ENCODE results near the gene PDXP. TPM values are rescaled to one million over a fixed set of nuclear protein-coding genes. Genes with fewer than 3 reads are reported as not detected.
A peak's percentile ranks its signal among the peaks of the same experiment; 100 is the strongest.

The PDXP gene
- total and polyA plus RNA-seq, 9 of the 15 experiments (the other 6 are each of a cell fraction or from before 2014, with no cell fraction given), result 7.9 to 54.2 (median 38.8) TPM

DNA sequence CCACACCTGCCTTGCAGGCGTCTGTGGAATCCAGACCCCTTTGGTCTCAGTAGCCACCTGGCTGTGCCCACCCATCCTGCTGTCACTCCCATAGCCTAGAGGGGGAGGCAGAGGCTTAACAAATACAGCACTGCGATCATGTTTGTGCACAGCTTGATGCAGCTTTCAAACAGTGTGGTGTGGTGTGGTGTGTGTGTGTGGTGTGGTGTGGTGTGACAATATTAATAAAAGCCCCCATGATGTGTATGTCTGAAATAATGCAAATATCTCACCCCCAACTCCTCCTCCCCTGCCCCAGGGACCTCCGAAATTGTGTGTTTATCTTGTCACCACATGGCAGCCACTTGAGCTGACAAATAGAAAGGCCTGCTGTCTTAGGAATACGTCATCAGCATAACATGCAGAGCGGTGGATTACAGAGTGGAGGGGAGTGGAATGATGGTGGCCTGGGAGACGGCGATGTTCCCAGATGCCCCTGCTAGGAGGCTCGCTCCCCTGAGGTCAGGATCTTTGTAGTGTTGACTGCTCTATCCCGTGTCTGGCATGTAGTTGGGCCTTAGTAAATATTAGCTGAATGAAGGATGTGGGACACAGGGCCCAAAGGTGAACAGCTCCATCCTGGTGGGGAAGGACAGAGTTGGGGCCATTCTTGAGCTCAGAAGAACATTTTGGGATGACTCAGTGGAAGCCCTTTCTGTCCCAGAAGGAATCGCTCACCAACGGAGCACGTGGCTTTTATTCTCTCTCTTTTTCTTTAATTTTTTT is 2.8 kb downstream of the PDXP start (continued):
- peak; percentile 22; the same call in 1 of the 2 replicates for TF ChIP-seq PKNOX1 (IDR thresholded peaks at IDR 0.05)
- TF ChIP-seq PCBP2 (IDR thresholded peaks at IDR 0.05; ENCODE audit: low read depth, low read length, poor library complexity, severe bottlenecking), result no peak
- peak; percentile 50; the same call in 1 of the 2 replicates for TF ChIP-seq TFAP4 (CRISPR knock-in tag; IDR thresholded peaks at IDR 0.05; ENCODE audit: borderline replicate concordance)
- no peak for TF ChIP-seq TEAD4 (IDR thresholded peaks at IDR 0.05; ENCODE audit: low read length)
- TF ChIP-seq TEAD4 (CRISPR knock-in tag; IDR thresholded peaks at IDR 0.05; ENCODE audit: borderline replicate concordance), result no peak
- no peak for TF ChIP-seq NCOA6 (IDR thresholded peaks at IDR 0.05)
- no peak for TF ChIP-seq JUND (IDR thresholded peaks at IDR 0.05; ENCODE audit: borderline replicate concordance, low read depth, low read length)
- peak; percentile 45; the same call in 1 of the 3 replicates for TF ChIP-seq JUND (tag; IDR thresholded peaks at IDR 0.05; ENCODE audit: borderline replicate concordance, low read depth, low read length)
- TF ChIP-seq ZEB2 (IDR thresholded peaks at IDR 0.05), result no peak
- no peak for TF ChIP-seq MEF2D (tag; conservative IDR thresholded peaks at IDR 0.05; ENCODE audit: low read depth)
- TF ChIP-seq, protein P1, sequence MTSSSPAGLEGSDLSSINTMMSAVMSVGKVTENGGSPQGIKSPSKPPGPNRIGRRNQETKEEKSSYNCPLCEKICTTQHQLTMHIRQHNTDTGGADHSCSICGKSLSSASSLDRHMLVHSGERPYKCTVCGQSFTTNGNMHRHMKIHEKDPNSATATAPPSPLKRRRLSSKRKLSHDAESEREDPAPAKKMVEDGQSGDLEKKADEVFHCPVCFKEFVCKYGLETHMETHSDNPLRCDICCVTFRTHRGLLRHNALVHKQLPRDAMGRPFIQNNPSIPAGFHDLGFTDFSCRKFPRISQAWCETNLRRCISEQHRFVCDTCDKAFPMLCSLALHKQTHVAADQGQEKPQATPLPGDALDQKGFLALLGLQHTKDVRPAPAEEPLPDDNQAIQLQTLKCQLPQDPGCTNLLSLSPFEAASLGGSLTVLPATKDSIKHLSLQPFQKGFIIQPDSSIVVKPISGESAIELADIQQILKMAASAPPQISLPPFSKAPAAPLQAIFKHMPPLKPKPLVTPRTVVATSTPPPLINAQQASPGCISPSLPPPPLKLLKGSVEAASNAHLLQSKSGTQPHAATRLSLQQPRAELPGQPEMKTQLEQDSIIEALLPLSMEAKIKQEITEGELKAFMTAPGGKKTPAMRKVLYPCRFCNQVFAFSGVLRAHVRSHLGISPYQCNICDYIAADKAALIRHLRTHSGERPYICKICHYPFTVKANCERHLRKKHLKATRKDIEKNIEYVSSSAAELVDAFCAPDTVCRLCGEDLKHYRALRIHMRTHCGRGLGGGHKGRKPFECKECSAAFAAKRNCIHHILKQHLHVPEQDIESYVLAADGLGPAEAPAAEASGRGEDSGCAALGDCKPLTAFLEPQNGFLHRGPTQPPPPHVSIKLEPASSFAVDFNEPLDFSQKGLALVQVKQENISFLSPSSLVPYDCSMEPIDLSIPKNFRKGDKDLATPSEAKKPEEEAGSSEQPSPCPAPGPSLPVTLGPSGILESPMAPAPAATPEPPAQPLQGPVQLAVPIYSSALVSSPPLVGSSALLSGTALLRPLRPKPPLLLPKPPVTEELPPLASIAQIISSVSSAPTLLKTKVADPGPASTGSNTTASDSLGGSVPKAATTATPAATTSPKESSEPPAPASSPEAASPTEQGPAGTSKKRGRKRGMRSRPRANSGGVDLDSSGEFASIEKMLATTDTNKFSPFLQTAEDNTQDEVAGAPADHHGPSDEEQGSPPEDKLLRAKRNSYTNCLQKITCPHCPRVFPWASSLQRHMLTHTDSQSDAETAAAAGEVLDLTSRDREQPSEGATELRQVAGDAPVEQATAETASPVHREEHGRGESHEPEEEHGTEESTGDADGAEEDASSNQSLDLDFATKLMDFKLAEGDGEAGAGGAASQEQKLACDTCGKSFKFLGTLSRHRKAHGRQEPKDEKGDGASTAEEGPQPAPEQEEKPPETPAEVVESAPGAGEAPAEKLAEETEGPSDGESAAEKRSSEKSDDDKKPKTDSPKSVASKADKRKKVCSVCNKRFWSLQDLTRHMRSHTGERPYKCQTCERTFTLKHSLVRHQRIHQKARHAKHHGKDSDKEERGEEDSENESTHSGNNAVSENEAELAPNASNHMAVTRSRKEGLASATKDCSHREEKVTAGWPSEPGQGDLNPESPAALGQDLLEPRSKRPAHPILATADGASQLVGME (CRISPR knock-in tag; IDR thresholded peaks at IDR 0.05), result no peak
- no peak for TF ChIP-seq CBFA2T3 (IDR thresholded peaks at IDR 0.05)
- TF ChIP-seq ZNF277 (CRISPR knock-in tag; IDR thresholded peaks at IDR 0.05; ENCODE audit: borderline replicate concordance), result no peak
- TF ChIP-seq, protein P2, sequence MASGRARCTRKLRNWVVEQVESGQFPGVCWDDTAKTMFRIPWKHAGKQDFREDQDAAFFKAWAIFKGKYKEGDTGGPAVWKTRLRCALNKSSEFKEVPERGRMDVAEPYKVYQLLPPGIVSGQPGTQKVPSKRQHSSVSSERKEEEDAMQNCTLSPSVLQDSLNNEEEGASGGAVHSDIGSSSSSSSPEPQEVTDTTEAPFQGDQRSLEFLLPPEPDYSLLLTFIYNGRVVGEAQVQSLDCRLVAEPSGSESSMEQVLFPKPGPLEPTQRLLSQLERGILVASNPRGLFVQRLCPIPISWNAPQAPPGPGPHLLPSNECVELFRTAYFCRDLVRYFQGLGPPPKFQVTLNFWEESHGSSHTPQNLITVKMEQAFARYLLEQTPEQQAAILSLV (tag; IDR thresholded peaks at IDR 0.05), result no peak
- TF ChIP-seq RB1 (IDR thresholded peaks at IDR 0.05; ENCODE audit: low read depth), result no peak
- TF ChIP-seq PHB (CRISPR knock-in tag; IDR thresholded peaks at IDR 0.05), result no peak
- TF ChIP-seq TCF7L2 (IDR thresholded peaks at IDR 0.05; ENCODE audit: low read depth, low read length), result no peak
